ENCODE measurements around the gene MIR17HG. TPM values are rescaled to one million over a fixed set of nuclear protein-coding genes. Genes with fewer than 3 reads are reported as not detected.

MIR17HG gene
- total RNA-seq, 2 donors from 2014 or later = 19.1 to 22.0 TPM

GRCh38 chr13:91355099-91355825 lies 7.8 kb downstream of the MIR17HG start:
- Mint-ChIP-seq H3K27me3 (no peaks in the 10 kb centered on the region), H3K4me1 (peaks cover 36% of the 10 kb centered on the region), H3K4me3 (no peak overlapping the region), H3K9me3 (no peaks in the 10 kb centered on the region), H3K27ac (peak overlapping the region; percentile 8), H3K36me3 (ENCODE audit: low read depth) (peaks cover 99% of the 10 kb centered on the region)
- no peak for ATAC-seq (replicated peaks)

- Mint-ChIP-seq H3K4me1 (peaks cover 29% of the 10 kb centered on the region), H3K9me3 (no peaks in the 10 kb centered on the region), H3K4me3 (no peak overlapping the region), H3K27ac (no peak overlapping the region), H3K36me3 (ENCODE audit: low read depth) (peaks cover 98% of the 10 kb centered on the region), H3K27me3 (no peaks in the 10 kb centered on the region)
- ATAC-seq (replicated peaks) = no peak
Observed at GRCh38 chr13:91355826-91356710, 8.6 kb downstream of the MIR17HG start.

GRCh38 chr13:91356919-91357612 lies 9.6 kb downstream of the MIR17HG start:
- ATAC-seq (replicated peaks) = no peak
- peaks cover 23% of the 10 kb centered on the region for H3K4me1 Mint-ChIP-seq
- no peak overlapping the region for H3K4me3 Mint-ChIP-seq
- H3K27me3 Mint-ChIP-seq = no peaks in the 10 kb centered on the region
- H3K36me3 Mint-ChIP-seq (ENCODE audit: low read depth) = peaks cover 94% of the 10 kb centered on the region
- no peaks in the 10 kb centered on the region for H3K9me3 Mint-ChIP-seq
- H3K27ac Mint-ChIP-seq = no peak overlapping the region

GRCh38 chr13:91357613-91358386 lies 10.3 kb downstream of the MIR17HG start:
- no peak overlapping the region for H3K27ac Mint-ChIP-seq
- H3K4me1 Mint-ChIP-seq = peaks cover 23% of the 10 kb centered on the region
- no peaks in the 10 kb centered on the region for H3K9me3 Mint-ChIP-seq
- no peak overlapping the region for H3K4me3 Mint-ChIP-seq
- no peaks in the 10 kb centered on the region for H3K27me3 Mint-ChIP-seq
- peaks cover 86% of the 10 kb centered on the region for H3K36me3 Mint-ChIP-seq (ENCODE audit: low read depth)
- no peak for ATAC-seq (replicated peaks)

GRCh38 chr13:91358387-91358782 lies 10.9 kb downstream of the MIR17HG start:
- H3K27me3 Mint-ChIP-seq = no peaks in the 10 kb centered on the region
- no peak overlapping the region for H3K27ac Mint-ChIP-seq
- no peak for ATAC-seq (replicated peaks)
- peaks cover 23% of the 10 kb centered on the region for H3K4me1 Mint-ChIP-seq
- no peaks in the 10 kb centered on the region for H3K9me3 Mint-ChIP-seq
- H3K36me3 Mint-ChIP-seq (ENCODE audit: low read depth) = peaks cover 80% of the 10 kb centered on the region
- H3K4me3 Mint-ChIP-seq = no peak overlapping the region

GRCh38 chr13:91359111-91359510 lies 11.6 kb downstream of the MIR17HG start:
- Mint-ChIP-seq H3K36me3 (ENCODE audit: low read depth) (peaks cover 73% of the 10 kb centered on the region), H3K4me3 (no peak overlapping the region), H3K4me1 (peaks cover 23% of the 10 kb centered on the region), H3K27me3 (no peaks in the 10 kb centered on the region), H3K27ac (no peak overlapping the region), H3K9me3 (no peaks in the 10 kb centered on the region)
- no peak for ATAC-seq (replicated peaks)

GRCh38 chr13:91359631-91360030 lies 12.1 kb downstream of the MIR17HG start:
- no peaks in the 10 kb centered on the region for H3K9me3 Mint-ChIP-seq
- H3K27me3 Mint-ChIP-seq = no peaks in the 10 kb centered on the region
- H3K4me3 Mint-ChIP-seq = no peak overlapping the region
- H3K4me1 Mint-ChIP-seq = peaks cover 21% of the 10 kb centered on the region
- peaks cover 68% of the 10 kb centered on the region for H3K36me3 Mint-ChIP-seq (ENCODE audit: low read depth)
- peak overlapping the region; percentile 18 for H3K27ac Mint-ChIP-seq
- ATAC-seq (replicated peaks) = no peak

GRCh38 chr13:91360246-91360751 lies 12.8 kb downstream of the MIR17HG start:
- Mint-ChIP-seq H3K27me3 (no peaks in the 10 kb centered on the region), H3K4me3 (no peak overlapping the region), H3K4me1 (peaks cover 18% of the 10 kb centered on the region), H3K36me3 (ENCODE audit: low read depth) (peaks cover 61% of the 10 kb centered on the region), H3K9me3 (no peaks in the 10 kb centered on the region), H3K27ac (peak overlapping the region; percentile 18)
- no peak for ATAC-seq (replicated peaks)

- ATAC-seq (replicated peaks) = no peak
- no peak overlapping the region for H3K27ac Mint-ChIP-seq
- peaks cover 10% of the 10 kb centered on the region for H3K4me1 Mint-ChIP-seq
- H3K9me3 Mint-ChIP-seq = no peaks in the 10 kb centered on the region
- H3K36me3 Mint-ChIP-seq (ENCODE audit: low read depth) = peaks cover 46% of the 10 kb centered on the region
- H3K4me3 Mint-ChIP-seq = no peak overlapping the region
- H3K27me3 Mint-ChIP-seq = no peaks in the 10 kb centered on the region
Observed at GRCh38 chr13:91361755-91362271, 14.3 kb downstream of the MIR17HG start.

GRCh38 chr13:91362908-91363307 lies 15.4 kb downstream of the MIR17HG start:
- H3K9me3 Mint-ChIP-seq = no peaks in the 10 kb centered on the region
- no peaks in the 10 kb centered on the region for H3K27me3 Mint-ChIP-seq
- no peak for ATAC-seq (replicated peaks)
- no peak overlapping the region for H3K4me3 Mint-ChIP-seq
- peaks cover 18% of the 10 kb centered on the region for H3K4me1 Mint-ChIP-seq
- peaks cover 35% of the 10 kb centered on the region for H3K36me3 Mint-ChIP-seq (ENCODE audit: low read depth)
- H3K27ac Mint-ChIP-seq = no peak overlapping the region

GRCh38 chr13:91368101-91368500 lies 20.6 kb downstream of the MIR17HG start:
- H3K27me3 Mint-ChIP-seq = no peaks in the 10 kb centered on the region
- ATAC-seq (replicated peaks) = no peak
- no peaks in the 10 kb centered on the region for H3K9me3 Mint-ChIP-seq
- H3K36me3 Mint-ChIP-seq (ENCODE audit: low read depth) = no peaks in the 10 kb centered on the region
- H3K4me3 Mint-ChIP-seq = peak overlapping the region; percentile 77
- H3K27ac Mint-ChIP-seq = peak overlapping the region; percentile 84
- H3K4me1 Mint-ChIP-seq = peaks cover 30% of the 10 kb centered on the region

GRCh38 chr13:91368676-91369440 lies 21.4 kb downstream of the MIR17HG start:
- Mint-ChIP-seq H3K9me3 (no peaks in the 10 kb centered on the region), H3K4me3 (peak overlapping the region; percentile 77), H3K4me1 (peaks cover 30% of the 10 kb centered on the region), H3K36me3 (ENCODE audit: low read depth) (no peaks in the 10 kb centered on the region), H3K27ac (peak overlapping the region; percentile 84), H3K27me3 (no peaks in the 10 kb centered on the region)
- peak; percentile 91 for ATAC-seq (replicated peaks)

GRCh38 chr13:91369441-91369831 lies 21.9 kb downstream of the MIR17HG start:
- Mint-ChIP-seq H3K27ac (peak overlapping the region; percentile 84), H3K27me3 (no peaks in the 10 kb centered on the region), H3K4me1 (peaks cover 30% of the 10 kb centered on the region), H3K4me3 (peak overlapping the region; percentile 77), H3K36me3 (ENCODE audit: low read depth) (no peaks in the 10 kb centered on the region), H3K9me3 (no peaks in the 10 kb centered on the region)
- ATAC-seq (replicated peaks) = peak; percentile 83
